ENCODE results near the gene NDE1. TPM values are rescaled to one million over a fixed set of nuclear protein-coding genes. Genes with fewer than 3 reads are reported as not detected.

The NDE1 gene
- polyA plus RNA-seq, 1 donor (not counting 4 experiments of a cell fraction or from before 2014, with no cell fraction given): 37.8 TPM

GRCh38 chr16:15699819-15700218 lies 49.8 kb downstream of the NDE1 start:
- no peaks in the 10 kb centered on the region for H3K9me1 ChIP-seq (ENCODE audit: control insufficient read depth, extremely low read depth, insufficient read depth, low read length)
- TF ChIP-seq EZH2 (IDR thresholded peaks at IDR 0.05; ENCODE audit: low read length): no peak
- no peak for TF ChIP-seq CTCF (optimal IDR thresholded peaks at IDR 0.05 in 1 of 3, IDR thresholded peaks at IDR 0.05 in 1 of 3, conservative IDR thresholded peaks at IDR 0.05 in 1 of 3; ENCODE audit: extremely low read depth in 1 of 3, insufficient read depth in 2 of 3, low read length in 3 of 3)
- H3K79me2 ChIP-seq (ENCODE audit: control insufficient read depth, insufficient read depth, low read length): no peaks in the 10 kb centered on the region

GRCh38 chr16:15701367-15701766 lies 51.3 kb downstream of the NDE1 start:
- Histone ChIP-seq H3K27ac (ENCODE audit: control insufficient read depth, insufficient read depth, low read length) (no peak overlapping the region), H3K4me3 (ENCODE audit: control insufficient read depth in 2 of 3, extremely low read depth in 1 of 3, insufficient read depth in 2 of 3, low read depth in 1 of 3, low read length in 3 of 3) (no peak overlapping the region), H3K4me1 (ENCODE audit: control insufficient read depth, extremely low read depth, insufficient read depth, low read length) (no peaks in the 10 kb centered on the region), H4K20me1 (ENCODE audit: control insufficient read depth, extremely low read depth, insufficient read depth, low read length) (no peaks in the 10 kb centered on the region), H3K9me1 (ENCODE audit: control insufficient read depth, extremely low read depth, insufficient read depth, low read length) (no peaks in the 10 kb centered on the region), H3K4me2 (ENCODE audit: control insufficient read depth, extremely low read depth, insufficient read depth, low read depth, low read length) (no peak overlapping the region), H3K36me3 (ENCODE audit: control insufficient read depth in 2 of 2, extremely low read depth in 1 of 2, insufficient read depth in 2 of 2, low read length in 2 of 2) (peaks cover 46% of the 10 kb centered on the region in 2 experiments), H3K27me3 (ENCODE audit: control insufficient read depth, extremely low read depth, insufficient read depth, low read length) (no peaks in the 10 kb centered on the region), H2AFZ (ENCODE audit: control insufficient read depth, low read length) (no peak overlapping the region), H3K79me2 (ENCODE audit: control insufficient read depth, insufficient read depth, low read length) (no peaks in the 10 kb centered on the region), H3K9ac (ENCODE audit: control insufficient read depth, extremely low read depth, insufficient read depth, low read length) (no peak overlapping the region), H3K9me3 (ENCODE audit: control insufficient read depth, low read depth, low read length) (no peaks in the 10 kb centered on the region)
- dilution Hi-C loops (cut with MboI; ENCODE audit: extremely low pct_ligation_motif_present, low sequenced_read_pairs): no loop called here
- FAIRE-seq: no peak
- no peak for DNase-seq (ENCODE audit: low read depth, low spot score)
- no peak for TF ChIP-seq EZH2 (IDR thresholded peaks at IDR 0.05; ENCODE audit: low read length)
- no peak for TF ChIP-seq CTCF (optimal IDR thresholded peaks at IDR 0.05 in 1 of 3, IDR thresholded peaks at IDR 0.05 in 1 of 3, conservative IDR thresholded peaks at IDR 0.05 in 1 of 3; ENCODE audit: extremely low read depth in 1 of 3, insufficient read depth in 2 of 3, low read length in 3 of 3)

More at GRCh38 chr16:15699819-15700218, 49.8 kb downstream of the NDE1 start:
- FAIRE-seq: no peak
- Histone ChIP-seq H3K27me3 (ENCODE audit: control insufficient read depth, extremely low read depth, insufficient read depth, low read length) (no peaks in the 10 kb centered on the region), H3K9ac (ENCODE audit: control insufficient read depth, extremely low read depth, insufficient read depth, low read length) (no peak overlapping the region), H3K4me2 (ENCODE audit: control insufficient read depth, extremely low read depth, insufficient read depth, low read depth, low read length) (no peak overlapping the region), H3K9me3 (ENCODE audit: control insufficient read depth, low read depth, low read length) (no peaks in the 10 kb centered on the region), H3K36me3 (ENCODE audit: control insufficient read depth in 2 of 2, extremely low read depth in 1 of 2, insufficient read depth in 2 of 2, low read length in 2 of 2) (peaks cover 50 to 51% of the 10 kb centered on the region in 2 experiments), H3K4me3 (ENCODE audit: control insufficient read depth in 2 of 3, extremely low read depth in 1 of 3, insufficient read depth in 2 of 3, low read depth in 1 of 3, low read length in 3 of 3) (no peak overlapping the region), H3K4me1 (ENCODE audit: control insufficient read depth, extremely low read depth, insufficient read depth, low read length) (no peaks in the 10 kb centered on the region), H2AFZ (ENCODE audit: control insufficient read depth, low read length) (no peak overlapping the region), H4K20me1 (ENCODE audit: control insufficient read depth, extremely low read depth, insufficient read depth, low read length) (no peaks in the 10 kb centered on the region), H3K27ac (ENCODE audit: control insufficient read depth, insufficient read depth, low read length) (no peak overlapping the region)
- dilution Hi-C loops (cut with MboI; ENCODE audit: extremely low pct_ligation_motif_present, low sequenced_read_pairs): no loop called here
- no peak for DNase-seq (ENCODE audit: low read depth, low spot score)

Data from keratinocyte (primary cell).